Stimulated activated CD8-positive, alpha-beta memory T cell treated with anti-CD3 and anti-CD28 coated beads, Interleukin-4, amount 100 ng/mL, for 48 hours (primary cell): ENCODE measurements around the gene GIGYF2.
"Not testable (repeated sequence)": the region's sequence is repeated elsewhere in the genome, so short reads cannot be mapped to it uniquely, and the experiment has no call there.

ENCODE experiments used
- DNase-seq: peaks from one replicate; pipeline ENCODE4 v3.0.0-alpha.2; 2020

The GIGYF2 gene

GRCh38 chr2:232697059-232697806, at the start of gene GIGYF2:
Gene GIGYF2, plus strand, starts transcription at chr2:232697331. Its CDS starts 37,867 bp downstream, at chr2:232735198.
- DNase-seq, result peak; percentile 98

- no peak for DNase-seq
Measured at GRCh38 chr2:232649033-232649432, 48.1 kb upstream of the GIGYF2 start.

DNA sequence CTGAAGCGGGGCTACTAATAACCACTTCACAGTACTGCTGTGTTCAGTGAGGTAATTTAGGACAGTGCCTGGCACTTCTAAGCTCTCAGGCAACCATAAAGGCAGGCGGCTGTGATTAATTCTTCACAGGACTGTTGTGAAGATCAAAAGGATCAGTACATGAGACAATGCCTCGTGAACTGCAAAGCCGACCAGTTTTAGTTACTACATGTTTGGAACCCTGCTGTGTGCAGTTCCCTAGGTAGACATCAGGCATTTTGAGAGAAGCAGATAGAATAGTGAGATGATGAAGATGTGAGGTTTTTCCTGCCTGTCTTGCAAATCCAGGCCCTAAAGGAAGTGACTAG, 44.7 kb upstream of the GIGYF2 start:
- no peak for DNase-seq

GRCh38 chr2:232653441-232653840, 43.7 kb upstream of the GIGYF2 start:
- DNase-seq, result no peak

GRCh38 chr2:232655392-232655791, 41.7 kb upstream of the GIGYF2 start:
- DNase-seq, result no peak

- DNase-seq, result no peak
Measured at GRCh38 chr2:232658217-232658785, 38.8 kb upstream of the GIGYF2 start.

DNA sequence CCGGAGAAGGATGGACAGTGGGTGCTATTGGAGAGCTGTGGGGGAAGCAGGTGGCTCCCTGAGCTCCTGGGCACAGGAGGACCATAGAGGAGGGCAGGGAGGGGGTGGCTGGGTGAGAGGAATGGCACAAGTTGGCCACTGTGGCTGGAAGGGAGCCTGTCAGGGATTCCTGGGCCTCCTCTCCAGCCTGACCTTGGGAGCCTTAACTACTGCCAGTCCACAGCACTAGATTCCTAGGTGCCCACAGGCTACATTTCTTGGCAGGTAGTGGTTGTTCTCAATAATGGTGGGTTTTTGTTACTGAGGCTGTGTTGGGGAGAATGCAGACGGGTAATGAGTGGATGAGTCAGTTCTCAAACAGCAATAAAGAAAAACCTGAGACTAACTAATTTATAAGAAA, 37.8 kb upstream of the GIGYF2 start:
- no peak for DNase-seq

DNA sequence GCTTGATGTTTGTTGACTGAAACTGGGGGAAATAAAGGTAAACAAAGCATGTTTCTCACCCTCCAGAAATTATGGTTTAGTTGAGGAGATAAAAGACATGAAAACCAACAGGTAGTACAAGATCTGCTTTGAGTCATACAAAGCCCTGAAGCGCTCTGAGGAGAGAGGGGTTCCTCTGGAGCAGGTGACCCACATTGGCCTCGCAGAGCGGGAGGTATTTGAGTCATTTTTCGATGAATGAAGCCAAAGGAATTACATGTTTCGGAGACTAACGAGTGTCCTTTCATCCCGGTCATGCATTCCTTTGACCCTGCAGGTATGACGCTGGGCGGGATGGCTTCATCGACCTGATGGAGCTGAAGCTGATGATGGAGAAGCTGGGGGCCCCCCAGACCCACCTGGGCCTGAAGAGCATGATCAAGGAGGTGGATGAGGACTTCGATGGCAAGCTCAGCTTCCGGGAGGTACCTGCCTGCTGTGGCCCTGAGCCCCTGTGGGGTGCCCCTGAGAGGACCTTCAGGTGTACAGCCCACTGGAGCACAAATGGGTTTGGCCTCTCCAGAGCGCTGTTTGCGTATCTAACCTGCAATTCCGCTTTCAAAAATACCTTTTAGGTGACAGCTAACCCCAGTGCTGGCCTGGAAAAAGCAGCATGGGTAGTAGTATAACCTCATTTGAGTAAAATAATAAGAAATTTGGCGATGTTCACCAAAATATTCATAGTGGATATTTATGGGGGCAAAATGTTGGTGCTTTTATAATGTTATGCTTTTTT, 34.5 kb upstream of the GIGYF2 start:
- DNase-seq, result no peak

DNA sequence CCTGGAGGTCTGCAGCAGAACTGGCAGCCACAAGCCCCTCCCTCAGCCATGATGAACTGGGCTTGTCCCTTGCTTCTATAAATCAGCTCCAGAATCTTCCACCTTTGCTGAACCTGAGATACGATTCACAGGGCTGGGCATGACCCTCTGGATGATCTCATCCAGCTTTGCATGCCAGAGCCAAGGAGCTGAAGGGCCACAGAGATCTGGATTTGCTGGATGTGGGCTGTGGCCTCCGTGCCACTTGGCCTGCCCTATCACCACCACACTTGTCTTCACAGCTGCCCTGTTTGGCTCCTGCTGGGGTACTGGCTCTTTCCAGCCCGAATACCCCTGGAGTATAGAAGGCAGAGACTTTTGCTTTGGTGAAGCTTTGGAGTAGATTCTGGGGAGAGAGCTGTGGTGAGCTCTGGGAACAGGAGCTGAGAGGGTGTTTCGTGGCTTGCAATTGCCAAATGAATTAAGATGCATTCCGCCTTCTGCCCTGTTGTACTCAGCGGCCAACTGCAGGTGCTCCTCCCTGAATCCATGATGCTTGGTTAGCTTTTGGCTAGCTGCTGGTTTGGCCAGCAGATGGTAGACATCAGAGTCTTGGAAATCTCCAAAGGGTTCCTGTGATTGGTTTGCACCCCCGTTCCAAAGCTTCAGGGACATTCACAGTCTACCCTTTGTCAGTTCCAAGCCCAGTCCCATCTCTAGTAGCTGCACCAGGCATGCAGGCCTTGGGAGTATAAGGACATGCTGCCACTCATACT, 30.9 kb upstream of the GIGYF2 start:
- DNase-seq, result no peak

GRCh38 chr2:232667989-232668583, 29.0 kb upstream of the GIGYF2 start:
- no peak for DNase-seq

DNA sequence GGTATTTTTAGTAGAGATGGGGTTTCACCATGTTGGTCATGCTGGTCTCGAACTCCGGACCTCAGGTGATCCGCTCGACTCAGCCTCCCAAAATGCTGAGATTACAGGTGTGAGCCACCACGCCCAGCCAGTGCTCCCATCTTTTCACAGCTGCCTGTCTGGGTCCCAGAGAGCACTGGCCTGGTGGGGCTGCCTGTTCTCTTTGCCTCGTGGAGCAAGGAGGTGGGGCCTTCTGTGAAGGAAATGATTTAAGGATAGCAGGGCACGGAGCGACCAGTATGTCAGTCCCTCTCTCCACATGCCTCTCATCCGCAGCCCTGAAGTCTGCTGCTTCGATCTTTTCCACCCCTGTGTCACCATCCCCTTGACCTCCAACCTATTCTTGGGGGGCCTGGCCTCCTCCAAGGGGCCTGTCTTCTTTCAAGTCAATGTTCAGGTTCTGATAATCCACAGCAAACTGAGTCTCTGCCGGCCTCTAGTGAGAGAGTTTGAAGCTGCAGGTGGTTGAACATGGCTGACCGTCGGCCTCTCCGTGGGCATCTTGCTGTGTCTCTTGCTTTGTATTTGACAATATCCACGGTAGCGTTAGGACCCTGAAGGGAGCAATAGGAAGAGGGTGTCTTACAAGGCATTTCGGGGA, 28.2 kb upstream of the GIGYF2 start:
- no peak for DNase-seq

- no peak for DNase-seq
Measured at GRCh38 chr2:232672588-232672987, 24.5 kb upstream of the GIGYF2 start.

DNA sequence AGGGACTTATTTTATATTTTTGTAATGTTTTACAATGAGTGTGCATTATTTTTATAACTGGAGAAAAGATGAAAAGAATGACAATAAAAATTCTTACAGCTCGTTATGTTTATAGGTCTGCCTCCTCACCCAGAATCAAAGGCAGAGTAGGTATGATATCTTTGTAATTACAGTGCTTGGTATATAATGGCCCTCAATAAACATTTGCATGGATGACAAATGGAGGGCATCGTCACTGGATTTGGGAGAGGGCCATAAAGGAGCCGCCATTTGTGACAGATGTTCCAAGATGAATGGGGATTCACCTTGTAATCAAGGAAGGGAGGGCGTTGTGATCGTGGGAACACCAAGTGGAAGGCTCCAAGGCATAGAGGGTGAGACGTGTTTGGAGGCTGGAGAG, 22.6 kb upstream of the GIGYF2 start:
- DNase-seq, result no peak

DNA sequence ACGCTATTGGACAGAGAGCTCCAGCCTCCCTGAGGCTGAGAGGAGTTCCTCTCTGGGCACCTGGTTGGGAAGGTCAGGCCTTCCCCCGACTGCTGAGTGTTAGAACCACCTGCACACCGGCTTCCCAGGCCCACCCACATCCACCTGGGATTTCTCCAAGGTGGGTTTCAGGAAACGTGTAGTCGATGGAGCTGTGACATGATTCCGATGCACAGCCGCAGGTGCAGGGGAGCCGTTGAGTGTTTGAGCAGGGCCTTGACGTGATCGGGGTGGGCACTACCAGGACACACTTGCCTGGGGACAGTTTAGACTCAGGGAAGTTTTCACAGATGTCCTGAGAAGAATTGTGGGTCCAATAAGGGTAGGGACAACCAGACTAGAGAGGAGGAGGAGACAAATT, 21.8 kb upstream of the GIGYF2 start:
- DNase-seq, result no peak

DNA sequence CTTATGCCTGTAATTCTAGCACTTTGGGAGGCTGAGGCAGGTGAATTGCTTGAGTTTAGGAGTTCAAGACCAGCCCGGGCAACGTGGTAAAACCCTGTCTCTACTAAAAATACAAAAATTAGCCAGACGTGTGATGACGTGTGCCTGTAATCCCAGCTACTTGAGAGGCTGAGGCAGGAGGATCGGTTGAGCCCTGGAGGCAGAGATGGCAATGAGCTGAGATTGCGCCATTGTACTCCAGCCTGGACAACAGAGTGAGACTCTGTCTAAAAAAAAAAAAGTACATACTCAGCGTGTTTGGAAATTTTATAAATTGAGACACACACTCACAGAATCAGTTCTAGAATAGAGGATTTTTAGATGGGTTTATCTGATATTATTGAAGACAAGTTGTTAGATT, 17.1 kb upstream of the GIGYF2 start:
- DNase-seq, result no peak

DNA sequence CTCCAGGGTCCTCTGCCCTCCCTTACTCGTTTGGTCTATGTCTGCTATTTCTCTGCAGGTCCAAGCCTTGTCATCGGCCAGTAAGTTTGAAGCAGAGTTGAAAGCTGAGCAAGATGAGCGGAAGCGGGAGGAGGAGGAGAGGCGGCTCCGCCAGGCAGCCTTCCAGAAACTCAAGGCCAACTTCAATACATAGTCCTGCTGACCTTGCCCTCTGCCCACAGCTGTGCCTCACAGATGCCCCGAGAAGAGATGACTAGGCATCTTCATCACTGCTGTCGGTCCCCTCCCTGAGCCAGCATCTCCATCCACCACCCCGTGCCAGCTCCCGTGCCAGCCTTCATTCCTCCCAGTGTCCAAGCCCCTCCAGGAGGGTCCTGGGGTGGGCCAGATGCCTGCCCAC, 15.6 kb upstream of the GIGYF2 start:
- DNase-seq, result no peak

DNA sequence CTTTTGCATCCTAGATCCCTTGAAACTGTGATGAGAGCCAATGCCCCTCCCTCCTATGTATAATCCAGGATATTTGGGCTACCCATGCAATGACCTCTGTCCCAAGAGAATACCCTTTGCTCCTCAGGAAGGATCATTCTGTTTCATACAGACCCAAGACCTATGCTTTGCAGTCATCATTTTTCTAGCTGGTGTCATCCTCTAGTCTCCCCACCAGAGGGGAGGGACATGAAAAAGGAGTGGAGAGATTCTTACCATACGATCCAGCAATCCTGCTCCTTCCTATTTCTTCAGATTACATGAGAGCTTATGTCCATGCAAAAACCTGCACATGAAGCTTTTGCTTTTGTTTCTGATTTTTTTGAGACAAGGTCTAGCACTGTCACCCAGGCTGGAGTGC, 13.8 kb upstream of the GIGYF2 start:
- DNase-seq, result no peak

- not testable (repeated sequence) for DNase-seq
Measured at GRCh38 chr2:232685391-232685790, 11.7 kb upstream of the GIGYF2 start.

GRCh38 chr2:232687382-232688160, 9.6 kb upstream of the GIGYF2 start:
- DNase-seq, result no peak

- DNase-seq, result no peak
Measured at GRCh38 chr2:232688201-232688600, 8.9 kb upstream of the GIGYF2 start.

DNA sequence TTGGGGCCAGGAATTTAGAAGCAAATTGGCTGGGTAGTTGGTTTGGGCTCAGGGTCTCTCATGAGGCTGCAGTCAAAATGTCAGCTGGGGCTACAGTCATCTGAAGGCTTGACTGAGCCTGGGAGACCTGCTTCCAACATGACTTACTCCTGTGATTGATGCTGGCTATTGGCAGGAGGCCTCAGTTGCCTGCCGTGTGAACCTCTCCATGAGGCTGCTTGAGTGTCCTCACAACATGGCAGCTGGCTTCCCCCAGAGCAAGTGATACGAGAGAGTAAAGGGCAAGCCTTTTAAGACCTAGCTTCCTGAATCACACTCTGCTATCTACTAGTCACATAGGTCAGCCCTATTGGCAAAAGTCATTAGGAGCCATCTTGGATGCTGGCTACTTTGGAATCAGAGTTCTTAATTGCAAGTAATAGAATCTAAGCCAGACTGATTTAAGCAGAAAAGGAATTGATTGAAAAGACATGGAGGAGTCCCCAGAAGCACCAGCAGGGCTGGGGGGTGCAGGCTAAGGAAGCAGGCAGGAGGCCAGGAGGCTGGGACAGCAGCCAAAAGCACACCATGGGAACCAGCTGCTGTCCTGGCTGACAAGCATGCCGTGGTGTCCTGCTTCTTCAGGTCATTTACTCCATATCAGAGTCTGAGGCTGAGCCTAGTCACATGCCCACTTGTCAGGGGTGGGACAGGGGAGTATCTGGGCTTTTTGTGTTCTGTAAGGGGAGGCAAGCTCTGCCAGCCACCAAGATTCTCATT, 7.8 kb upstream of the GIGYF2 start:
- DNase-seq, result no peak
